Endothelial cell of umbilical vein (primary cell): ENCODE data around the gene ZNF142. TPM values are rescaled to one million over a fixed set of nuclear protein-coding genes. Genes with fewer than 3 reads are reported as not detected.

Experiments
- BruUV-seq: library from RNA; stranded (reverse); fragments of 400-500 nt; replicated peaks from 2 replicates; lab custom pipeline; 2021; lab: Mats Ljungman, UMichigan
- CTCF ChIA-PET: fragments of 300-600, 350-600 bp; sonication (Branson Sonifier 250); formaldehyde crosslinking; loops from one replicate; lab custom pipeline; 2021; ENCODE audit warnings: antibody characterized with exemption, inconsistent platforms; lab: Charles Lee
- POLR2A ChIA-PET: fragments of 300-600, 350-600 bp; sonication (Branson Sonifier 250); formaldehyde crosslinking; loops from one replicate; lab custom pipeline; 2021; ENCODE audit warnings: antibody characterized with exemption, inconsistent platforms; lab: Charles Lee
- DNase-seq: peaks from one replicate; pipeline ENCODE4 v3.0.0-alpha.2; 2011; ENCODE audit warnings: low read depth, low spot score
- FAIRE-seq: peaks from 2 replicates; lab custom pipeline; 2011; peaks lifted over from hg19 to GRCh38; lab: Jason Lieb, UNC
- H2AFZ ChIP-seq: 2 replicates; pipeline ENCODE4 v1.6.0; 2012; ENCODE audit warnings: low read depth, low read length, control low read depth, inconsistent platforms
- H3K27ac ChIP-seq: 2 replicates; pipeline ENCODE4 v1.5.1; 2011; ENCODE audit warnings: low read depth, mild to moderate bottlenecking, control low read depth, low read length, moderate library complexity; ENCODE audit not compliant: insufficient read depth
- H3K27me3 ChIP-seq, 2 experiments: 2 replicates each; pipeline versions ENCODE4 v1.6.0 to v1.6.1; 2011; ENCODE audit warnings: low read length in 2 of 2, mixed read lengths in 1 of 2; ENCODE audit not compliant: control insufficient read depth in 2 of 2, insufficient read depth in 2 of 2
- H3K36me3 ChIP-seq, 2 experiments: 2 replicates in 1 of 2; 3 replicates in 1 of 2; pipeline ENCODE4 v1.5.1; 2011; ENCODE audit warnings: low read length in 2 of 2, mild to moderate bottlenecking in 1 of 2, moderate library complexity in 1 of 2; ENCODE audit not compliant: control insufficient read depth in 2 of 2, insufficient read depth in 2 of 2; ENCODE audit errors: extremely low read depth in 1 of 2
- H3K4me1 ChIP-seq: 3 replicates; pipeline ENCODE4 v1.5.1; 2011; ENCODE audit warnings: mild to moderate bottlenecking, low read length; ENCODE audit not compliant: control insufficient read depth, insufficient read depth; ENCODE audit errors: extremely low read depth
- H3K4me2 ChIP-seq: 2 replicates; pipeline ENCODE4 v1.6.1; 2011; ENCODE audit warnings: low read length, control low read depth, mixed read lengths; ENCODE audit not compliant: insufficient read depth
- H3K4me3 ChIP-seq, 3 experiments: fragments of 200-600 bp in 1 of 3; sonication (generic), shearing (Covaris generic) in 1 of 3; replicated peaks in 1 of 3; 2 replicates each; pipeline ENCODE4 v1.5.1; 2011 to 2016; ENCODE audit warnings: control low read depth in 3 of 3, low read length in 3 of 3, mild to moderate bottlenecking in 2 of 3, inconsistent platforms in 1 of 3, low read depth in 1 of 3, moderate library complexity in 1 of 3; ENCODE audit not compliant: insufficient read depth in 1 of 3
- H3K79me2 ChIP-seq: 2 replicates; pipeline ENCODE4 v1.6.0; 2012; ENCODE audit warnings: low read length, inconsistent platforms; ENCODE audit not compliant: control insufficient read depth, insufficient read depth
- H3K9ac ChIP-seq: replicated peaks from 2 replicates; pipeline ENCODE3; 2011; ENCODE audit warnings: low read length, control low read depth; ENCODE audit not compliant: insufficient read depth; ENCODE audit errors: extremely low read depth
- H3K9me1 ChIP-seq: replicated peaks from 3 replicates; pipeline ENCODE4 v1.6.0; 2011; ENCODE audit warnings: mild to moderate bottlenecking, low read length; ENCODE audit not compliant: control insufficient read depth, insufficient read depth; ENCODE audit errors: extremely low read depth
- H3K9me3 ChIP-seq: replicated peaks from 2 replicates; pipeline ENCODE4 v1.5.1; 2012; ENCODE audit warnings: low read length, inconsistent platforms; ENCODE audit not compliant: control insufficient read depth, insufficient read depth
- H4K20me1 ChIP-seq: replicated peaks from 2 replicates; pipeline ENCODE3; 2011; ENCODE audit warnings: mild to moderate bottlenecking, low read length; ENCODE audit not compliant: control insufficient read depth, insufficient read depth; ENCODE audit errors: extremely low read depth
- EZH2 ChIP-seq: IDR thresholded peaks from 2 replicates; pipeline ENCODE4 v1.6.1; 2012; ENCODE audit warnings: borderline replicate concordance, low read depth, mild to moderate bottlenecking, moderate library complexity, low read length, inconsistent platforms; ENCODE audit not compliant: severe bottlenecking
- FOS ChIP-seq: IDR thresholded peaks from 2 replicates; pipeline ENCODE4 v1.6.1; 2011; ENCODE audit warnings: mild to moderate bottlenecking, low read length, moderate library complexity, borderline replicate concordance; ENCODE audit not compliant: insufficient read depth
- GATA2 ChIP-seq: IDR thresholded peaks from 2 replicates; pipeline ENCODE4 v1.7.0; 2011; ENCODE audit warnings: low read depth, mild to moderate bottlenecking, moderate library complexity, mixed read lengths, low read length; ENCODE audit not compliant: insufficient read length, insufficient read depth
- JUN ChIP-seq: IDR thresholded peaks from 2 replicates; pipeline ENCODE4 v1.6.1; 2011; ENCODE audit warnings: borderline replicate concordance, low read depth; ENCODE audit not compliant: insufficient read length, insufficient read depth
- MYC ChIP-seq: IDR thresholded peaks from one replicate; pipeline ENCODE4 v1.6.1; 2011; ENCODE audit warnings: mild to moderate bottlenecking, low read depth, low read length
- POLR2A ChIP-seq: IDR thresholded peaks from 2 replicates; pipeline ENCODE4 v1.6.1; 2012; ENCODE audit warnings: low read depth, mild to moderate bottlenecking, control low read depth, low read length
- POLR2AphosphoS5 ChIP-seq: IDR thresholded peaks from 2 replicates; pipeline ENCODE4 v1.6.1; 2012; ENCODE audit warnings: low read depth, mild to moderate bottlenecking, control low read depth, low read length, moderate library complexity; ENCODE audit not compliant: insufficient read depth
- dilution Hi-C: fragments of 300-500 bp; cut with MboI; formaldehyde crosslinking; loops from one replicate; pipeline ENCODE4 v1.15.0; 2019; ENCODE audit warnings: low sequenced_read_pairs; ENCODE audit not compliant: extremely low pct_ligation_motif_present
- intact Hi-C: fragments of 100-400 bp; cut with micrococcal nuclease; formaldehyde crosslinking; loops from one replicate; pipeline ENCODE4 v1.10.0; 2022
- polyA plus RNA-seq, 4 experiments: library from polyadenylated mRNA; depleted of rRNA in 3 of 4; stranded (reverse) in 3 of 4; unstranded in 1 of 4; fragments of >200 nt; gene quantifications; 2 replicates each; pipeline versions ENCODE4 v1.2.1 to v1.2.3, GENCODE V29; 2011 to 2012; ENCODE audit warnings: missing spikeins in 1 of 4
- total RNA-seq: library from RNA; stranded (reverse); gene quantifications from 2 replicates; pipeline ENCODE4 v1.2.3, GENCODE V29; 2021
- TF ChIP-seq, protein P1 (sequence below), 2 donors: IDR thresholded peaks; 1 replicate in 1 of 2; 2 replicates in 1 of 2; pipeline ENCODE4 v1.5.1; 2011; ENCODE audit warnings: low read length in 2 of 2, mild to moderate bottlenecking in 2 of 2, moderate library complexity in 2 of 2, control low read depth in 1 of 2, inconsistent platforms in 1 of 2, low read depth in 1 of 2; ENCODE audit not compliant: insufficient read depth in 1 of 2; ENCODE audit errors: extremely low read depth in 1 of 2
- TF ChIP-seq, protein P2 (sequence below): IDR thresholded peaks from 2 replicates; pipeline ENCODE4 v1.6.1; 2011; ENCODE audit not compliant: insufficient read depth, insufficient read length

ZNF142 gene
- total and polyA plus RNA-seq, 2 donors (not counting 3 experiments of a cell fraction or from before 2014, with no cell fraction given): 14.5 to 34.5 TPM

DNA sequence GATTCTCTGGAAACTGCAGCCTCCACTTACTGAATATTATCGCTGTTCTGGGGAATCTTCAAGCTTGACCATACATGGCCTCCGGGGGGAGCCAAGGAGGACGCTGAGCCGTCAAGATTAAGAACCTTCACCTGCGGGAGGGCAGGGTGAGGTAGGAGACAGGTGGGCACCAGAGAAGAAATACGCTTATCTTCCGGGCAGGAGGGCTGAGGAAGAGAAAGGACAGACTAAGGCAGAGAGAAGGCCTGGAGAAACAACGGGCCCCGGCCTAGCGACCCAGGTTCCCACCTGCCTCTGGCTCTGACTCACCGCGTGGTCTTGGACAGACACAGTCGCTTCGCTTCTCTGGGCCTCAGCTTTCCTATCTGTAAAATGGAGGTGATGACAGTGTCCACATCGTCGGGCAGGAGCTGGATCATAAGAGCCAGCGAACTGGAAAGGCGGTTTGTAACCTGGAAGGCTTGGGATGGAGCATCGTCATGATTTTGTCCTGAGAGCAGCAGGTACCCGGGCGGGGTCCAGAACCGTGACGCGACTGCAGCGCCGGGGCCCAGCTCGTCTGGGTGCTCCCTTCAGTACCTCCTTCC, 659 bp downstream of the ZNF142 start:
- DNase-seq (peak; percentile 67), FAIRE-seq (peak; percentile 89)
- Histone ChIP-seq H3K36me3 (peaks cover 22 to 23% of the 10 kb centered on the region in 2 experiments), H3K4me1 (peaks cover 9% of the 10 kb centered on the region), H3K79me2 (peaks cover 34% of the 10 kb centered on the region), H3K9me3 (no peaks in the 10 kb centered on the region), H3K27ac (peak overlapping the region; percentile 24), H3K9me1 (no peaks in the 10 kb centered on the region), H3K27me3 (no peaks in the 10 kb centered on the region), H3K9ac (peak overlapping the region; percentile 56), H4K20me1 (no peaks in the 10 kb centered on the region), H3K4me2 (peak overlapping the region; percentile 77), H3K4me3 (peak overlapping the region; percentile 74 to 95 (median 87)), H2AFZ (peak overlapping the region; percentile 43)
- ChIA-PET CTCF (interaction anchor here (0.8 to 4.8 kb wide), 18 partner anchors 8 to 194 kb away, joined by 3 to 99 read pairs (median 5); partner anchors contain the start of genes CYP27A1, PLCD4, RNF25 and STK36), POLR2A (interaction anchor here (0.7 to 2.0 kb wide), 5 partner anchors 13 to 337 kb away, joined by 3 to 5 read pairs (median 4); partner anchors contain the start of genes PLCD4, RNF25 and STK36)
- TSS peak; percentile 28 for BruUV-seq
- intact Hi-C loops (loop anchor here (1.0 kb wide), 4 partner anchors 14 to 189 kb away; partner anchors contain the start of genes RNF25 and STK36), dilution Hi-C loops (no loop called here)
- TF ChIP-seq EZH2 (no peak), GATA2 (no peak), POLR2AphosphoS5 (no peak), JUN (no peak), FOS (peak; percentile 22), POLR2A (peak; percentile 5), MYC (no peak)
- TF ChIP-seq, protein P1, sequence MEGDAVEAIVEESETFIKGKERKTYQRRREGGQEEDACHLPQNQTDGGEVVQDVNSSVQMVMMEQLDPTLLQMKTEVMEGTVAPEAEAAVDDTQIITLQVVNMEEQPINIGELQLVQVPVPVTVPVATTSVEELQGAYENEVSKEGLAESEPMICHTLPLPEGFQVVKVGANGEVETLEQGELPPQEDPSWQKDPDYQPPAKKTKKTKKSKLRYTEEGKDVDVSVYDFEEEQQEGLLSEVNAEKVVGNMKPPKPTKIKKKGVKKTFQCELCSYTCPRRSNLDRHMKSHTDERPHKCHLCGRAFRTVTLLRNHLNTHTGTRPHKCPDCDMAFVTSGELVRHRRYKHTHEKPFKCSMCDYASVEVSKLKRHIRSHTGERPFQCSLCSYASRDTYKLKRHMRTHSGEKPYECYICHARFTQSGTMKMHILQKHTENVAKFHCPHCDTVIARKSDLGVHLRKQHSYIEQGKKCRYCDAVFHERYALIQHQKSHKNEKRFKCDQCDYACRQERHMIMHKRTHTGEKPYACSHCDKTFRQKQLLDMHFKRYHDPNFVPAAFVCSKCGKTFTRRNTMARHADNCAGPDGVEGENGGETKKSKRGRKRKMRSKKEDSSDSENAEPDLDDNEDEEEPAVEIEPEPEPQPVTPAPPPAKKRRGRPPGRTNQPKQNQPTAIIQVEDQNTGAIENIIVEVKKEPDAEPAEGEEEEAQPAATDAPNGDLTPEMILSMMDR (IDR thresholded peaks at IDR 0.05; ENCODE audit: extremely low read depth in 1 of 2, insufficient read depth in 1 of 2, low read depth in 1 of 2, low read length in 2 of 2): peak; percentile 47 to 60
- TF ChIP-seq, protein P2, sequence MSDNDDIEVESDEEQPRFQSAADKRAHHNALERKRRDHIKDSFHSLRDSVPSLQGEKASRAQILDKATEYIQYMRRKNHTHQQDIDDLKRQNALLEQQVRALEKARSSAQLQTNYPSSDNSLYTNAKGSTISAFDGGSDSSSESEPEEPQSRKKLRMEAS: no peak
